CD4-positive, CD25-positive, alpha-beta regulatory T cell (primary cell): ENCODE data around the gene NR2F1-AS1. TPM values are rescaled to one million over a fixed set of nuclear protein-coding genes. Genes with fewer than 3 reads are reported as not detected.
"Not testable (repeated sequence)": the region's sequence is repeated elsewhere in the genome, so short reads cannot be mapped to it uniquely, and the experiment has no call there.

Experiments used
- ATAC-seq, 2 donors: fragments of 150-1000 bp; cut with Tn5 transposase; one replicate each; pipeline ENCODE4 v1.10.0; 2021; ENCODE audit warnings: low read depth in 2 of 2, moderate number of reproducible peaks in 2 of 2, moderate library complexity in 1 of 2
- DNase-seq, 3 donors: peaks; one replicate each; pipeline versions ENCODE4 v3.0.0 to v3.0.0-alpha.2; 2012 to 2022; ENCODE audit warnings: mixed read lengths in 1 of 3
- H3K27ac ChIP-seq: one replicate; pipeline ENCODE4 v1.7.0; 2013; ENCODE audit warnings: mild to moderate bottlenecking, low read length; ENCODE audit not compliant: insufficient read depth, poor library complexity, severe bottlenecking
- H3K27me3 ChIP-seq: one replicate; pipeline ENCODE4 v1.7.0; 2013; ENCODE audit warnings: low read length; ENCODE audit not compliant: control insufficient read depth, insufficient read depth
- H3K36me3 ChIP-seq: one replicate; pipeline ENCODE4 v1.7.0; 2013; ENCODE audit warnings: mild to moderate bottlenecking, low read length, moderate library complexity; ENCODE audit not compliant: control insufficient read depth, insufficient read depth
- H3K4me1 ChIP-seq: 2 replicates; pipeline ENCODE4 v1.7.0; 2013; ENCODE audit warnings: mild to moderate bottlenecking, low read length; ENCODE audit not compliant: insufficient read depth, control insufficient read depth, poor library complexity, severe bottlenecking
- H3K4me3 ChIP-seq: one replicate; pipeline ENCODE4 v1.7.0; 2013; ENCODE audit warnings: low read depth, mild to moderate bottlenecking, low read length, moderate library complexity
- H3K9me3 ChIP-seq, 2 experiments: 1 replicate in 1 of 2; 2 replicates in 1 of 2; pipeline ENCODE4 v1.7.0; 2013; ENCODE audit warnings: low read length in 2 of 2, mild to moderate bottlenecking in 1 of 2, moderate library complexity in 1 of 2; ENCODE audit not compliant: control insufficient read depth in 2 of 2
- H3K27ac Mint-ChIP-seq, 3 donors: one replicate each; pipeline ENCODE4 v1.8.0; 2020 to 2022; ENCODE audit warnings: mild to moderate bottlenecking in 3 of 3, mixed read lengths in 3 of 3, moderate library complexity in 2 of 3
- H3K27me3 Mint-ChIP-seq: one replicate; pipeline ENCODE4 v1.8.0; 2022; ENCODE audit warnings: mild to moderate bottlenecking, mixed read lengths
- H3K36me3 Mint-ChIP-seq: one replicate; pipeline ENCODE4 v1.8.0; 2020; ENCODE audit warnings: mixed read lengths
- H3K4me1 Mint-ChIP-seq, 4 donors: one replicate each; pipeline ENCODE4 v1.8.0; 2020 to 2022; ENCODE audit warnings: mixed read lengths in 4 of 4, mild to moderate bottlenecking in 1 of 4
- H3K4me3 Mint-ChIP-seq, 4 donors: one replicate each; pipeline ENCODE4 v1.8.0; 2020 to 2022; ENCODE audit warnings: mild to moderate bottlenecking in 4 of 4, mixed read lengths in 4 of 4, moderate library complexity in 3 of 4
- H3K9me3 Mint-ChIP-seq, 7 donors: one replicate each; pipeline ENCODE4 v1.8.0; 2020 to 2022; ENCODE audit warnings: mixed read lengths in 7 of 7, mild to moderate bottlenecking in 3 of 7, moderate library complexity in 2 of 7
- polyA plus RNA-seq, 4 donors: library from polyadenylated mRNA; unstranded; fragments of 300-500 nt; fragmentation: Illumina TruSeq; gene quantifications; one replicate each; pipeline ENCODE4 v1.2.3, GENCODE V29; 2021
- total RNA-seq: library from RNA; stranded (reverse); gene quantifications from one replicate; pipeline ENCODE4 v1.2.3, GENCODE V29; 2022

The NR2F1-AS1 gene
- total and polyA plus RNA-seq, 5 donors from 2014 or later = not detected

DNA sequence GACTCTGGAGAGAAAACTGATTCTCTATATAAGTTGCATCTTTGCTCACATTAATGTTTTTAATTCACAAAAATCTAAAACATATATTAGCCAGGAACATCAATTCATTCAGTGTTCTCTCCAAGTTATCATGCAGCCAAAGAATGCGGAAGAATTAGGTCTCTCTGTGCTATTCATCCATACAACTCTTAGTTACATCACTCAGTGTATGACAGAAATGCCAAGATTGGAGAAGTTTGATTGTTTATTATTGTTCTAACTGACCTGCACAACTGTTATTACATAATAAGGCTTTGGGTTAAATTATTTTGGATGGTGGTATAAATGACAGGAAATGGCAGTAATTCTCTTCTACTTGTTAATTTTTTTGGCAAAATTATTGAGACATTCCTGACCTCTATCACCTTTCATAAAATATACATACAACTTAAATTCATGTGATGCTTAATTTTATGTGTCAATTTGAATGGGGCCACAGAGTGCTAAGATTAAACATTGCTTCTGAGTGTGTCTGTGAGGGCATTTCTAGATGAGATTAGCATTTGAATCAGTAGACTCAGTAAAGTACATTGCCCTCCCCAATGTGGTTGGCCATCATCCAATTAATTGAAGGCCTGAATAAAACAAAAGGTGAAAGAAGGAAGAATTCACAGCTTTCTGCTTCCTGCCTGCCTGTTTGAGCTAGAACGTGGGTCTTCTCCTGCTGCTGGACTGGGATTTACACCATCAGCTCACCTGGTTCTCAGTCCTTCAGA is 70.2 kb downstream of the NR2F1-AS1 start:
- Histone ChIP-seq H3K4me1 (no peaks in the 10 kb centered on the region), H3K9me3 (no peaks in the 10 kb centered on the region), H3K36me3 (no peaks in the 10 kb centered on the region), H3K4me3 (no peak overlapping the region), H3K27me3 (no peaks in the 10 kb centered on the region), H3K27ac (no peak overlapping the region)
- Mint-ChIP-seq H3K4me1 (no peaks in the 10 kb centered on the region), H3K9me3 (peaks cover 0 to 2% (median 0%) of the 10 kb centered on the region in 7 donors), H3K4me3 (no peak overlapping the region), H3K27me3 (peaks cover 4% of the 10 kb centered on the region), H3K36me3 (no peaks in the 10 kb centered on the region), H3K27ac (no peak overlapping the region)
- DNase-seq = no peak
- ATAC-seq = no peak

DNA sequence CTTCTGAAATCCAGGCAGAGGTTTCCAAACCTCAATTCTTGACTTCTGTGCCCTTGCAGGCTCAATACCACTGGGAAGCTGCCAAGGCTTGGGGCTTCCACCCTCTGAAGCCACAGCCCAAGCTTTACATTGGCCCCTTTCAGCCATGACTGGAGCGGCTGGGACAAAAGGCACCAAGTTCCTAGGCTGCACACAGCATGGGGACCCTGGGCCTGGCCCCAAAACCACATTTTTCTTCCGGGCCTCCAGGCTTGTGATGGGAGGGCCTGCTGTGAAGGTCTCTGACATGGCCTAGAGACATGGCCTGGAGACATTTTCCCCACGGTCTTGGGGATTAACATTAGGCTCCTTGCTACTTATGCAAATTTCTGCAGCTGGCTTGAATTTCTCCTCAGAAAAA is 75.5 kb downstream of the NR2F1-AS1 start:
- not testable (repeated sequence) for ATAC-seq, H3K9me3 ChIP-seq, H3K27ac ChIP-seq, H3K4me3 Mint-ChIP-seq, H3K27me3 Mint-ChIP-seq, H3K4me3 ChIP-seq, H3K27me3 ChIP-seq, H3K36me3 ChIP-seq, H3K9me3 Mint-ChIP-seq, H3K36me3 Mint-ChIP-seq, DNase-seq, H3K27ac Mint-ChIP-seq, H3K4me1 ChIP-seq, H3K4me1 Mint-ChIP-seq

DNA sequence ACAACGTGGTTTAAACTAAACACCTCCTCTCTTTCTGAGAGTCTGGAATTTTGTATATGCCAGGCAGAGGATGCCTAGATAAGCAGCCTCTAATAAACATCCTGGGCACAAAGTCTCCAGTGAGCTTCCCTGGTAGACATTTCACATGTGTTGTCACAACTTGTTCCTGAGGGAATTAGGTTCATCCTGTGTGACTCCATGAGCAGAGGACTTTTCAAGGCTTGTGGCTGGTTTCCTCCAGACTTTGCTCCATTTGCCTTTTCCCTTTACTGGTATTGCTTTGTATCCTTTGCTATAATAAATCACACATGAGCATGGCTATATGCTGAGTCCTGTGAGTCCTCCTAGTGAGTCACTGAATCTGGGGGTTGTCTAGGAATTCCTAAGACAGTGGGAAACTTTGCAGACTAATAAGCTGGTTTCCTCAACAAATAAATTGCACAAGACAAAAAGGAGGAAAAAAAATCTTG is 77.4 kb downstream of the NR2F1-AS1 start:
- no peaks in the 10 kb centered on the region for H3K36me3 Mint-ChIP-seq
- no peaks in the 10 kb centered on the region for H3K4me1 Mint-ChIP-seq
- no peak overlapping the region for H3K27ac ChIP-seq
- no peaks in the 10 kb centered on the region for H3K9me3 ChIP-seq
- H3K27me3 Mint-ChIP-seq = peaks cover 4% of the 10 kb centered on the region
- no peak overlapping the region for H3K27ac Mint-ChIP-seq
- no peaks in the 10 kb centered on the region for H3K27me3 ChIP-seq
- no peak overlapping the region for H3K4me3 Mint-ChIP-seq
- H3K4me3 ChIP-seq = no peak overlapping the region
- DNase-seq (no peak), ATAC-seq (no peak)
- peaks cover 0 to 2% (median 0%) of the 10 kb centered on the region in 7 donors for H3K9me3 Mint-ChIP-seq
- no peaks in the 10 kb centered on the region for H3K36me3 ChIP-seq
- no peaks in the 10 kb centered on the region for H3K4me1 ChIP-seq

DNA sequence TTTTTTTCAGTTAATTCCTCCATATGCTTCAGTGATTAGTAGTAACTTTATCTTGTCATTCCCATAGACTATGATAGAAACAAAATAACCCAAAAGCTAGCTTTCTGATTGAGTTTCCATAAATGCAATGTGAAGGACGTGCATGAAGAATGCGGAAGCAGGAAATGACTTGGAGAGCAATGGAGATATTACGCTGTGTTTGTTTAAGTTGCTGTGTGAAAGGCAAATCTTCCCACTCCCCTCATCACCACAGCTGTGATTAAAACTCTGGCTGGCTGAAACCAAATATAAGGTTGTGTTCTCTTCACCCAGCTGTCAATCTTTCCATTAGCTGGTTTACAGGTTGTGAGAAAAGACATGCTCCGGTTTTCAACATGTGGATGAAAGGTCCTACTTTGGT is 83.9 kb downstream of the NR2F1-AS1 start:
- H3K27me3 ChIP-seq = no peaks in the 10 kb centered on the region
- no peak overlapping the region for H3K27ac ChIP-seq
- Mint-ChIP-seq H3K9me3 (peaks cover 0 to 3% (median 0%) of the 10 kb centered on the region in 7 donors), H3K4me3 (no peak overlapping the region), H3K27me3 (no peaks in the 10 kb centered on the region), H3K4me1 (no peaks in the 10 kb centered on the region), H3K36me3 (no peaks in the 10 kb centered on the region), H3K27ac (no peak overlapping the region)
- no peaks in the 10 kb centered on the region for H3K4me1 ChIP-seq
- no peak for ATAC-seq
- no peak overlapping the region for H3K4me3 ChIP-seq
- no peaks in the 10 kb centered on the region for H3K36me3 ChIP-seq
- no peak for DNase-seq
- no peaks in the 10 kb centered on the region for H3K9me3 ChIP-seq

DNA sequence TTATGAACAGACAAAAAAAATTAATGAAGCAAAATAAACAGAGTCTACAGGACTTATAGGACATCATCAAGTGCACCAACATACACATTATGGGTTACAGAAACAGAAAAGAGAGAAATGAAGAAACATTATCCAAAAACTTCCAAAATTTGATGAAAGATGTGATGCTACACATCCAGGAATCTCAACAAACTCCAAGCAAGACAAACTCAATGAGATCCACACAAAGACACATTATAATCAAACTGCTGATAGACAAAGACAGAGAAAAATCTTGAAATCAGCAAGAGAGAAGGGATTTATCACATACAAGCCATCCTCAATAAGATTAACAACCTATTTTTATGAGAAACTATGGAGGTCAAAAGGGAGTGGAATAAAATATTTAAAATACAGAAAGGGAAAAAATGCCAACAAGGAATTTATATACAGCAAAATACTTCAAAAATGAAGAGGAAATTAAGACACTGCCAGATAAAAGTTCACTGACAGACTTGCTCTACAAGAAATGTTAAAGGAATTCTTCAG is 101.0 kb downstream of the NR2F1-AS1 start:
- ATAC-seq (no peak), DNase-seq (no peak)
- Histone ChIP-seq H3K27ac (no peak overlapping the region), H3K36me3 (no peaks in the 10 kb centered on the region), H3K4me1 (no peaks in the 10 kb centered on the region), H3K9me3 (peaks cover 0 to 1% of the 10 kb centered on the region in 2 experiments), H3K27me3 (no peaks in the 10 kb centered on the region), H3K4me3 (no peak overlapping the region)
- H3K27ac Mint-ChIP-seq = no peak overlapping the region
- no peak overlapping the region for H3K4me3 Mint-ChIP-seq
- H3K9me3 Mint-ChIP-seq = peaks cover 0 to 10% (median 3%) of the 10 kb centered on the region in 7 donors
- no peaks in the 10 kb centered on the region for H3K36me3 Mint-ChIP-seq
- no peaks in the 10 kb centered on the region for H3K27me3 Mint-ChIP-seq
- H3K4me1 Mint-ChIP-seq = no peaks in the 10 kb centered on the region

DNA sequence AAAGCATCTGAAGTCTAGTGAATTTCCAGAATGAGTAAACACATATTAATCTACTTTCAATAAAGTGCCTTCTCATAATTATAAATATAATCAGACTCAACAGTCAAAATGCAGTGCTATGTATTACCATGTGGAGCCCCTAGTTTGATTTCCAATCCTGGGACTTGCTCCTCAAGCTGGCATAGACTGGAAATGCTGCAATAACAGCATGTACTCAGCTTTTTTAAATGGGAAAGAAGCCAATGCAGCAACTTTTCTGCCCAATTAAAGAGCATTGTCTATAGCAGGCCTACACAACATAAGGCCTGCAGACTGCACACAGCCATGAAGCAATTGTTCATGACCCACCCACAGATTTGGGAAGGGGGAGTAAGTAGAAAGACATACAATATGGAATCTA is 103.2 kb downstream of the NR2F1-AS1 start:
- no peaks in the 10 kb centered on the region for H3K27me3 ChIP-seq
- Mint-ChIP-seq H3K27me3 (no peaks in the 10 kb centered on the region), H3K27ac (no peak overlapping the region), H3K9me3 (peaks cover 0 to 4% (median 2%) of the 10 kb centered on the region in 7 donors), H3K4me1 (no peaks in the 10 kb centered on the region), H3K36me3 (no peaks in the 10 kb centered on the region), H3K4me3 (no peak overlapping the region)
- no peak overlapping the region for H3K27ac ChIP-seq
- DNase-seq (no peak), ATAC-seq (no peak)
- no peaks in the 10 kb centered on the region for H3K36me3 ChIP-seq
- peaks cover 0 to 1% of the 10 kb centered on the region in 2 experiments for H3K9me3 ChIP-seq
- H3K4me1 ChIP-seq = no peaks in the 10 kb centered on the region
- H3K4me3 ChIP-seq = no peak overlapping the region

DNA sequence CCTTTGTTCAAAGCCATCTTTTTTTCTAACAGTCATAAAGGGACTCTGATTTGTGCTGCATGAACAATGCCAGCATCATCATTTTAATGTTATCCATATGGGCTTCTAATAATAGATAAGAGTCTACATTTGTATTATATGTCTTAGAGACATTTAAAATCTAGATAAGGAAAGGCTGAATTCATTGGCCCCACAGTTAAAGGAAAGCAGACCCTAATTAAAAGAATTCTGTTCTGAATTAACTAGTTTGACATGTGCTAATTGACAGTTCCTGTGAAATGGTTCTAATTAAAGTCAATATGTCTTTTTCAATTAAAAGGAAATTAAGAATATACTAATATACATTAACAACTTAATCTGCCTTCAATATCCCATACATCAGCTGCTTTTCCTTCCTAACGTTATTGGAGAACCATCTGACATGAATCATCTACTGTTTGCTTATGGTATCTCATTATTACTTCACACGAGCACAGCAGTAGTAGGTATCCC is 104.7 kb downstream of the NR2F1-AS1 start:
- Mint-ChIP-seq H3K9me3 (peaks cover 0 to 4% (median 2%) of the 10 kb centered on the region in 7 donors), H3K4me1 (no peaks in the 10 kb centered on the region), H3K27me3 (no peaks in the 10 kb centered on the region), H3K27ac (no peak overlapping the region), H3K36me3 (no peaks in the 10 kb centered on the region), H3K4me3 (no peak overlapping the region)
- Histone ChIP-seq H3K36me3 (no peaks in the 10 kb centered on the region), H3K4me1 (no peaks in the 10 kb centered on the region), H3K27ac (no peak overlapping the region), H3K9me3 (peaks cover 0 to 1% of the 10 kb centered on the region in 2 experiments), H3K4me3 (no peak overlapping the region), H3K27me3 (no peaks in the 10 kb centered on the region)
- DNase-seq (no peak), ATAC-seq (no peak)

DNA sequence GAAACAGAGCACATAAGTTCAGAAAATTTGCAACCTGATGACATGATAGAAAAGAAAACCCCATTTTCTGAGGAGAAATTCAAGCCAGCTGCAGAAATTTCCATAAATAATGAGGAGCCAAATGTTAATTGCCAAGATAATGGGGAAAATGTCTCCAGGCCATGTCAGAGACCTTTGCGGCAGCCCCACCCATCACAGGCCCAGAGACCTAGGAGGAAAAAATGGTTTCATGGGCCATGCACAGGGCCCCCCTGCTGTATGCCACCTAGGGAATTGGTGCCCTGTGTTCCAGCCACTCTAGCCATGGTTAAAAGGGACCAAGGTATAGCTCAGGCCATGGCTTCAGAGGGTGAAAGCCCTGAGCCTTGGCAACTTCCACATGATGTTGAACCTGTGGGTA is 118.1 kb downstream of the NR2F1-AS1 start:
- Mint-ChIP-seq H3K9me3 (peaks cover 4 to 25% (median 13%) of the 10 kb centered on the region in 7 donors), H3K27me3 (no peaks in the 10 kb centered on the region), H3K27ac (no peak overlapping the region), H3K36me3 (no peaks in the 10 kb centered on the region), H3K4me3 (no peak overlapping the region), H3K4me1 (peaks cover 0 to 5% (median 0%) of the 10 kb centered on the region in 4 donors)
- Histone ChIP-seq H3K27ac (no peak overlapping the region), H3K27me3 (no peaks in the 10 kb centered on the region), H3K4me3 (no peak overlapping the region), H3K4me1 (no peaks in the 10 kb centered on the region), H3K36me3 (no peaks in the 10 kb centered on the region), H3K9me3 (peaks cover 2 to 17% of the 10 kb centered on the region in 2 experiments)
- ATAC-seq (no peak), DNase-seq (no peak)
